22Rv1 (cell line): ENCODE measurements around the gene CNTNAP4.

Source experiments
- CTCF ChIP-seq: fragments of 450-650 bp; IDR thresholded peaks from 2 replicates; pipeline ENCODE4 v1.5.1; 2017; ENCODE audit warnings: mild to moderate bottlenecking
- ZFX ChIP-seq: fragments of 450-650 bp; IDR thresholded peaks from 2 replicates; pipeline ENCODE4 v1.6.1; 2017; ENCODE audit warnings: antibody characterized with exemption, borderline replicate concordance

DNA sequence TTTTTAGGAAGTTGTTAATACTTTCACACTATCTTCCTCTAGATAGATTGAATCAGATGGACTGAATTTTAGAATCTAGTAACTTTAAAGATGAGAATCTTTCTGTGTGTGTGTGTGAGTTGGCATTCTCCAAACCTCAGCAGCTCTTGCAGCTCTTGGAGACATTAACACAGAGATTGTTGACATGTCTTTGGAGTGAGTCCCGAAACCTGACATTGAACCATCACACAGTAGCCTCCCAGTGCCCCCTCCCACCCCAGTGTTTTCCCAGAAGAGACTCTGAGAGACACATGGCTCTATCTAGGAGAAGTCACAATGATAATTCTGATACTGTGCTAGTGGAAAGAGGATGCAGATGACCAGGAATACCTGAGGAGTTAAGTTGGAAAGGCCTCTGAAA is 103.9 kb downstream of the CNTNAP4 start:
- TF ChIP-seq CTCF: no peak
- TF ChIP-seq ZFX: no peak
